HS-27A (cell line): ENCODE data around the gene REEP3.

ENCODE experiments used
- DNase-seq: peaks from one replicate; pipeline ENCODE4 v3.0.0-alpha.2; 2012; ENCODE audit warnings: low read depth, missing footprints

Gene REEP3

GRCh38 chr10:63588436-63589167 is 67.4 kb downstream of the REEP3 start:
- DNase-seq, result no peak

- DNase-seq, result no peak
Observed at GRCh38 chr10:63591600-63592379, 70.6 kb downstream of the REEP3 start.

DNA sequence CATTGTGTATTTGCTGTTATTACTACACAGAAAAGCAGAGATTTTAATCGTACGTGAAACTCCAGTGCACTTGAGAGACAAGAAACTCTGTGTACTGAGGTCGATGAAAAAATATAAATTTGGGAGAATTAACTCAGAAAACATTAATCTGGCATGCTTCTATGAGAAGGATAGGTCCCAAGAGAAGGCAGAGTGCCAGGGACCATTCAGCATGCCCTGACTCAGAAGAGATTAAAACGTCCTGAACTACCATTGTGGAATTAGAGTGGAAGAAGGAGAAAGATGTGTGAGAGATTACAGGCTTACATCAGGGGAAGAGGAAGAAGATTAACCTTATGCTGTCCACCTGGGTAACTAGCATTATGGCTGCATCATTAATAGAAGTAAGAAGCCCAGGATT is 72.4 kb downstream of the REEP3 start:
- no peak for DNase-seq

GRCh38 chr10:63595072-63595471 is 73.9 kb downstream of the REEP3 start:
- no peak for DNase-seq

GRCh38 chr10:63596924-63597323 is 75.7 kb downstream of the REEP3 start:
- DNase-seq, result no peak

DNA sequence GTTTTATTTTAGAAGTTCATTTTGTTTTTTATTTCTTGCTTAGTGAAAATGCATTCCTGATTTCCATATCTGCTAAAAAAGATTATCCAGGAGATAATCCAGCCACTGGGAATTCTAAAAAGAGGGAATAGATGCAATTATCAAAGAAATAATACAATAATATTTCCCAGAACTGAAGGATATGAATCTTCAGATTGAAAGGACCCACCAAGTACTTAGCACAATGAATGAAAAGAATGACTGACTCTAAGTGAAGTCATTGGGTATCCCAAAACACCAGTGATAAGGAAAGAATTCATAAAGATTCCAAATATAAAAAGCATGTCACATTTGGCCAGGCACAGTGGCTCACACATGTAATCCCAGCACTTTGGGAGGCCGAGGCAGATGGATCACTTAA is 79.3 kb downstream of the REEP3 start:
- no peak for DNase-seq

DNA sequence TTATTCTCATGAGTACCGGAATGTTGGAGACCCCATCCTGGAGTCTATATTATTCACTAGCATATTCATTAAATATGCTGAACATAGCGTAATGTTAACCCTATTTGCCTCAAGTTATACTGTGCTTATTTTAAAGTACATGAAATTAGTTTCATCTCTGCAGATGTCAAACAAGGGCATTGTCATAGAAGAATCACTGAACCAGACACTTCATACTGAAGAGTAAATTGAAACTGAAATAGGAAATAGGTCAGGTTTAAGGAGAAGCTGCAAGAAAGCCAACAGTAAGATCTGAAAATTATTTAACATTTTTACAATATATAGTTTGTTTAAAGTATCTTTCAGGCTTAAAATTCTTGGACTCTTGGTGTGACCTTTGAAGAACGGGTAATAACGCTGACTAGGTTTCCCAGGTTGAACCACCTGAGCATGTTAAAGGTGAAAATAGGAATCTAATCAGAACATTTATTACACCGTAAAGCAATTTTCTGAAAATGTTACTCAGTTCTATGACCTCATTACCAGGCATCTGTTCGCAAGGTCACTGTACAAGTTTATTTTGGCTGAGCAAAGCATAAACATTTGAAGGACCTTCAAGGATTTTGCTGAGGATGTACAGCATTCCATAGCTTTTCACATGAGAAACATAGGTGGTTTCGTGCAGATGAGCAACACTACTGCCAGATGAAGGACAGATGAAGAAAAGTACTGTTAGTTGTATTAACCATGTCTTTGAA is 82.7 kb downstream of the REEP3 start:
- no peak for DNase-seq

DNA sequence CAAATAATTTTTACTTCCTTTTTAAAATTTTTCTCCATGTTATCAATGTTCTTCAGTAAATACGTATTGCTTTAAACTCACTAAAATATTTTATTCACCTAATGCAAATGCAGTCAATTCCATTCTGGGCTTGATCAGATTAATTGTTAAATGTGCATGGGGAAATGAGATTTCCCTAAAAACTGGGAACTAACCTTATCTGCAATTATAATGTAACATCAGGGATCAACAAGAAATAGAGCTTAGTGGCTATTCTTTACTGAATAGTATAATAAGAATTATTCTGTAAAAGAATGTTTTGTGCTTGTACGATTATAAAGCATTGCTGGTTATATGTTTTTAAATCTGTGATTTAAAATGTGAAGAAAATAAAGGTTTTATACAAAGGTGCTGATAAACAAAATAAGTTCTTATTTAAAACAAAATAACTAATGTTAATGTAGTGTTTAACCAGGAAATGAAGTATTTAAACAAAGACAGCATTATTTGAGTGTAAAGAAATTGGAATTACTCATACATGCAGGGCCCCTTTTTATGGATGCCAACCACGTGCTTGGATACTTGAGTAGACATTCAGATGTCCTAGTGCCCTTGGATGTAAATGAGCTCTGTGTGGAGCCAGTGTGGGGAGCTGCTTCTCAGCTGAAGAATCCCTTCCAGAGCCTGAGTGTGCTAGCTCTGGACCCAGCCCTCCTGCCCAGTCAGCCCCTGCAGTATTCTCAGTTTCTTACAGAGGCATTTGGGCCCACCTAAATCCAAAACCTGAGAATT is 84.2 kb downstream of the REEP3 start:
- no peak for DNase-seq

DNA sequence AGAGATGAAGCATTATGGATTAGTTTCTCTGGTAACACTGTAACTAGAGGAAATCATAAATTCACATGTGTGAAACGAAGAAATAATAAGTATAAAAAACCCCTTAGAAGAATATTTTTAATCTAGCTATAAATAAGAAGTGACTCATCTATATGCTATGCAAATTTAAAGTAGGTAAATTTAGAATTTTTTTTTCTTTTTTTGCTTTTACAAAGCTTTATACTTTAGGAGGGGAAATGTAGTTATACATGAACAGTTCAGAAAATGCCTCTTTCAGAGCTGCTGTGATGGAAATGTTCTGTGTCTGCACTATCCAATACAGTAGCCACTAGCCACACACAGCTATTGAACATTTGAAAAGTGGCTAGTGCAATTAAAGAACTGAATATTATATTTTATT is 87.3 kb downstream of the REEP3 start:
- no peak for DNase-seq

- DNase-seq, result no peak
Observed at GRCh38 chr10:63611078-63611477, 89.9 kb downstream of the REEP3 start.

GRCh38 chr10:63614371-63614891 is 93.2 kb downstream of the REEP3 start:
- DNase-seq, result no peak

- no peak for DNase-seq
Observed at GRCh38 chr10:63618552-63618951, 97.4 kb downstream of the REEP3 start.

GRCh38 chr10:63619426-63619825 is 98.2 kb downstream of the REEP3 start:
- DNase-seq, result no peak

- no peak for DNase-seq
Observed at GRCh38 chr10:63622097-63622496, 100.9 kb downstream of the REEP3 start.

GRCh38 chr10:63624701-63625100 is 103.5 kb downstream of the REEP3 start:
- no peak for DNase-seq

GRCh38 chr10:63627396-63627795 is 106.2 kb downstream of the REEP3 start:
- no peak for DNase-seq

DNA sequence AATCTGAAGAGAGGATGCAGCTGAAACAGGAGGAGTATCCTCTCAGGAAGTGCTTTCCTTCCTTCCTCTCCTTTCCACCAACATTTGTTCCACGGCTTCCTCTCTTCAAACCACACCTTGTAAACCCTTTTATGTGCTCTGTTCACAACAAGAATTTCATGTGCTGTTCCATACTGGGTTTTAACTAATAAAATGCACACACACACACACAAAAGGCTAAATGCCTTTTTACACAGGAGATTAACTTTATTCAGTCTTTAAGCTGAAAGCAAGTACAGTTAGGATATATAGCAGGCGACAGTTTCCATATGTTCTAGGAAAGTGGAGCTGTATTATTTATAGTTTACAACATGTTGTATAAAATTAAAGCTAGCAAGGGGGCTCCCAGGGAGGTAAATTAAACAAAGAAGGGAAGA is 106.7 kb downstream of the REEP3 start:
- DNase-seq, result no peak

- no peak for DNase-seq
Observed at GRCh38 chr10:63628526-63629362, 107.5 kb downstream of the REEP3 start.

- peak; percentile 85 for DNase-seq
Observed at GRCh38 chr10:63629363-63630084, 108.3 kb downstream of the REEP3 start.
